VCaP (cell line): Measurements from ENCODE around the gene HSF2.

Experiments
- H3K27ac ChIP-seq: fragments of 450-650 bp; 2 replicates; pipeline ENCODE4 v1.5.1; 2017
- CTCF ChIP-seq: fragments of 450-650 bp; conservative IDR thresholded peaks from 2 replicates; pipeline ENCODE4 v1.5.1; 2017; ENCODE audit warnings: mild to moderate bottlenecking, moderate library complexity

HSF2 gene

GRCh38 chr6:122476131-122476530 is 76.7 kb downstream of the HSF2 start:
- no peak overlapping the region for H3K27ac ChIP-seq
- TF ChIP-seq CTCF, result peak; percentile 70

- no peak for TF ChIP-seq CTCF
- no peak overlapping the region for H3K27ac ChIP-seq
Observed at GRCh38 chr6:122482750-122483080, 83.3 kb downstream of the HSF2 start.
